Heart right ventricle (tissue), 16 donors: Measurements from ENCODE around the gene ELMO3. TPM values are rescaled to one million over a fixed set of nuclear protein-coding genes. Genes with fewer than 3 reads are reported as not detected.

ENCODE experiments used
- ATAC-seq, 8 donors: fragments of 200-7000 bp; cut with Tn5 transposase; one replicate each; pipeline ENCODE4 v1.9.1; 2020; ENCODE audit warnings: mild to moderate bottlenecking in 8 of 8, moderate library complexity in 8 of 8, moderate number of reproducible peaks in 1 of 8
- DNase-seq, 2 donors: peaks; one replicate each; pipeline ENCODE4 v3.0.0-alpha.2; 2020
- H3K27ac ChIP-seq, 10 donors: fragments of 200-600 bp; sonication (generic) in 2 of 10; one replicate each; pipeline versions ENCODE4 v1.5.0 to v1.8.0; 2020 to 2022; ENCODE audit warnings: mild to moderate bottlenecking in 3 of 10
- H3K27me3 ChIP-seq, 7 donors: fragments of 200-600 bp; one replicate each; pipeline ENCODE4 v1.8.0; 2021 to 2022; ENCODE audit warnings: mild to moderate bottlenecking in 2 of 7
- H3K36me3 ChIP-seq, 9 donors: fragments of 200-600 bp; sonication (generic) in 1 of 9; one replicate each; pipeline versions ENCODE4 v1.5.0 to v1.8.0; 2020 to 2022; ENCODE audit warnings: mild to moderate bottlenecking in 2 of 9
- H3K4me1 ChIP-seq, 9 donors: fragments of 200-600 bp; sonication (generic) in 1 of 9; one replicate each; pipeline versions ENCODE4 v1.5.0 to v1.8.0; 2020 to 2022; ENCODE audit warnings: mild to moderate bottlenecking in 4 of 9
- H3K4me3 ChIP-seq, 10 donors: fragments of 200-600 bp; sonication (generic) in 2 of 10; one replicate each; pipeline versions ENCODE4 v1.5.0 to v1.8.0; 2020 to 2022; ENCODE audit warnings: mild to moderate bottlenecking in 7 of 10, moderate library complexity in 2 of 10
- H3K9me3 ChIP-seq, 11 donors: fragments of 200-600 bp in 10 of 11; sonication (generic) in 2 of 11; one replicate each; pipeline versions ENCODE4 v1.5.0 to v1.8.0; 2013 to 2022; ENCODE audit warnings: mild to moderate bottlenecking in 2 of 11, control low read depth in 1 of 11, moderate library complexity in 1 of 11
- WGBS, 2 donors: extraction: QIAGEN DNeasy Blood & Tissue Kit; methylation state at CpG; one replicate each; pipeline ENCODE4 v1.1.7; 2013; ENCODE audit warnings: inconsistent platforms in 1 of 2; 5-methylcytosine and 5-hydroxymethylcytosine counted together
- intact Hi-C, 10 donors: fragments of 100-400 bp; cut with DNase I; formaldehyde crosslinking; loops; one replicate each; pipeline versions ENCODE4 v1.11.1 to v1.14.2; 2022
- polyA plus RNA-seq, 2 donors: library from polyadenylated mRNA; stranded (reverse); fragments of 200-250 nt; gene quantifications; one replicate each; pipeline ENCODE4 v1.2.3, GENCODE V29; 2013
- total RNA-seq, 10 donors: library from RNA; stranded (reverse); fragmentation: NEBNext Ultra II Directional in 3 of 10; extraction: Animal tissue kit (Norgen Biotek cat#: 25700) in 3 of 10; gene quantifications; one replicate each; pipeline versions ENCODE4 v1.2.1 to v1.2.4, GENCODE V29; 2021 to 2023
- TF ChIP-seq, protein P1 (sequence below), 9 donors: fragments of 200-600 bp; sonication (generic) in 2 of 9; IDR thresholded peaks; one replicate each; pipeline versions ENCODE4 v1.5.0 to v1.8.0; 2021 to 2022; ENCODE audit warnings: antibody characterized with exemption in 9 of 9, mild to moderate bottlenecking in 5 of 9, moderate library complexity in 1 of 9
- donor health status: Arrhythmogenic right ventricular cardiomyopathy.
- donor health status: ischemic (EF 13 %, LVEDD 7.1; RV severe dilation, severe dysfunction).
- donor health status: healthy with polysubstance abuse.
- donor health status: DM: no; HTN: yes; CAD: no.
- donor health status: DM: no; HTN: no; CAD: no.
- donor health status: ischemic (EF 25% LVEDD 6.9; RV normal size, moderate dysfunction).
- donor health status: ischemic (EF 25% LVEDD 5.7; RV mildly dilated, moderate dysfunction).
- donor health status: healthy.
- donor health status: DM: yes; HTN: yes; CAD: no.
- donor health status: Ischemic cardiomyopathy.
- donor health status: ischemic (EF 35%, LVEDD 5.7; RV mildly dilated, moderate dysfunction).
- donor health status: nonischemic (EF 11% LVEDD 7.7; RV severe dilation, severe dysfunction).
- donor health status: DM: yes; HTN: yes; CAD: no.
- donor health status: PGD.
- donor health status: ischemic (EF 29% LVEDD 5.4; RV normal size, mild dysfunction).
- donor health status: nonischemic (EF 23%, LVEDD 6.1; RV moderate dilation, normal function).

The ELMO3 gene
- total and polyA plus RNA-seq, 12 donors = 0.19 to 1.9 (median 0.46) TPM

GRCh38 chr16:67169011-67169451 lies 29.9 kb upstream of the ELMO3 start:
- H3K4me3 ChIP-seq = no peak overlapping the region
- TF ChIP-seq, protein P1, sequence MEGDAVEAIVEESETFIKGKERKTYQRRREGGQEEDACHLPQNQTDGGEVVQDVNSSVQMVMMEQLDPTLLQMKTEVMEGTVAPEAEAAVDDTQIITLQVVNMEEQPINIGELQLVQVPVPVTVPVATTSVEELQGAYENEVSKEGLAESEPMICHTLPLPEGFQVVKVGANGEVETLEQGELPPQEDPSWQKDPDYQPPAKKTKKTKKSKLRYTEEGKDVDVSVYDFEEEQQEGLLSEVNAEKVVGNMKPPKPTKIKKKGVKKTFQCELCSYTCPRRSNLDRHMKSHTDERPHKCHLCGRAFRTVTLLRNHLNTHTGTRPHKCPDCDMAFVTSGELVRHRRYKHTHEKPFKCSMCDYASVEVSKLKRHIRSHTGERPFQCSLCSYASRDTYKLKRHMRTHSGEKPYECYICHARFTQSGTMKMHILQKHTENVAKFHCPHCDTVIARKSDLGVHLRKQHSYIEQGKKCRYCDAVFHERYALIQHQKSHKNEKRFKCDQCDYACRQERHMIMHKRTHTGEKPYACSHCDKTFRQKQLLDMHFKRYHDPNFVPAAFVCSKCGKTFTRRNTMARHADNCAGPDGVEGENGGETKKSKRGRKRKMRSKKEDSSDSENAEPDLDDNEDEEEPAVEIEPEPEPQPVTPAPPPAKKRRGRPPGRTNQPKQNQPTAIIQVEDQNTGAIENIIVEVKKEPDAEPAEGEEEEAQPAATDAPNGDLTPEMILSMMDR (IDR thresholded peaks at IDR 0.05) = no peak
- no peaks in the 10 kb centered on the region for H3K9me3 ChIP-seq
- peaks cover 22 to 69% (median 41%) of the 10 kb centered on the region in 9 donors for H3K4me1 ChIP-seq
- H3K36me3 ChIP-seq = no peaks in the 10 kb centered on the region
- 60 to 61% methylated on average over 9 of the region's 9 CpGs for WGBS, 2 donors
- H3K27me3 ChIP-seq = peaks cover 0 to 72% (median 13%) of the 10 kb centered on the region in 7 donors
- no peak for DNase-seq
- intact Hi-C loops = no loop called here
- H3K27ac ChIP-seq = peak overlapping the region in 8 of 10 donors; percentile 89 to 98 (median 94)
- ATAC-seq = no peak

DNA sequence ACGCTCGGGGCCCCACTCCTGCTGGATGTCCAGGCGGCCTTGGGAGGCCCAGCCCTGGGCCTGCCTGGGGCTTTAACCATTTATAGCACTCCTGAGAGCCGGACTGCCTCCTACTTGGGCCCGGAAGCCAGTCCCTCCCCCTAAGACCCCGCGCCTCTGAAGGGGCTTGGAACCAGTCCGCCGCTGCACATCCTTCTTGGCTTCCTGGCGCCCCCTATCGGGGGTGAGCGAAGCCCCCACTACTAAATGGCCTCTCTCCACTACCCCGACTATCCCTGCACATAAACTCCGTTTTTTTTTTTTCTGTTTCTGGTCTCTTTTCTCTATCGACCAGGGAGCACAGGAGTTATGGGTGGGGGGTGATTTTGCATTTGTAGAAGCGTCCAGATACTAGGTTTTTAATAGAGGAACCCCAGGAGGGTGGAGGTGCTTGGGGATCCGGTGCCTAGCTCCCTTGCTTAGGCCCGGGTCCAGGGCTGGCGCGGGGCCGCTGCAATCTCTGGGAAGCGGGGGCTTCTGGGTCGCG lies 29.2 kb upstream of the ELMO3 start:
- H3K27me3 ChIP-seq = peaks cover 0 to 73% (median 10%) of the 10 kb centered on the region in 7 donors
- DNase-seq (peak in 1 of 2 donors; percentile 57), ATAC-seq (peak in 3 of 8 donors; percentile 13 to 36 (median 21))
- H3K4me1 ChIP-seq = peaks cover 18 to 69% (median 40%) of the 10 kb centered on the region in 9 donors
- H3K36me3 ChIP-seq = no peaks in the 10 kb centered on the region
- TF ChIP-seq, protein P1 (IDR thresholded peaks at IDR 0.05) = peak; percentile 18 to 72 (median 64)
- WGBS, 2 donors = 6 to 7% methylated on average over 24 of the region's 24 CpGs
- peak overlapping the region; percentile 30 to 60 (median 54) for H3K4me3 ChIP-seq
- H3K27ac ChIP-seq = peak overlapping the region; percentile 69 to 98 (median 94)
- intact Hi-C loops = no loop called here
- H3K9me3 ChIP-seq = no peaks in the 10 kb centered on the region

- peak within 1 kb of the TSS; percentile 69 to 98 (median 94) for H3K27ac ChIP-seq
- H3K36me3 ChIP-seq = peaks cover 0 to 5% (median 0%) of the 10 kb centered on the region in 9 donors
- 1% methylated on average over 44 to 50 of the region's 50 CpGs for WGBS, 2 donors
- TF ChIP-seq, protein P1 (IDR thresholded peaks at IDR 0.05) = no peak
- DNase-seq = peak; percentile 86 to 89
- peaks cover 0 to 73% (median 6%) of the 10 kb centered on the region in 7 donors for H3K27me3 ChIP-seq
- peaks cover 12 to 68% (median 40%) of the 10 kb centered on the region in 9 donors for H3K4me1 ChIP-seq
- intact Hi-C loops = no loop called here
- H3K4me3 ChIP-seq = peak within 1 kb of the TSS; percentile 30 to 60 (median 54)
- peak; percentile 65 to 81 (median 75) for ATAC-seq
- H3K9me3 ChIP-seq = no peaks in the 10 kb centered on the region
Measured at GRCh38 chr16:67170168-67170948, 28.6 kb upstream of the ELMO3 start, which contains the start of gene NOL3. Gene NOL3 (plus strand): TSS chr16:67170538.

- Histone ChIP-seq H3K4me3 (peak overlapping the region; percentile 30 to 60 (median 54)), H3K9me3 (no peaks in the 10 kb centered on the region), H3K27me3 (peaks cover 0 to 65% (median 0%) of the 10 kb centered on the region in 7 donors), H3K36me3 (peaks cover 0 to 10% (median 0%) of the 10 kb centered on the region in 9 donors), H3K27ac (peak overlapping the region; percentile 69 to 98 (median 94)), H3K4me1 (peaks cover 12 to 60% (median 39%) of the 10 kb centered on the region in 9 donors)
- peak; percentile 2 to 30 (median 6) for ATAC-seq
- intact Hi-C loops = no loop called here
- no peak for DNase-seq
- 33 to 34% methylated on average over 14 of the region's 14 CpGs for WGBS, 2 donors
- TF ChIP-seq, protein P1 (IDR thresholded peaks at IDR 0.05) = no peak
Measured at GRCh38 chr16:67170949-67171649, 27.8 kb upstream of the ELMO3 start.
